Lower lobe of right lung (tissue), 2 donors: ENCODE results near the gene GAL3ST1. TPM values are rescaled to one million over a fixed set of nuclear protein-coding genes. Genes with fewer than 3 reads are reported as not detected.

ENCODE experiments used
- ATAC-seq, 2 donors: fragments of 200-7000 bp; cut with Tn5 transposase; one replicate each; pipeline ENCODE4 v1.9.1; 2020 to 2022; ENCODE audit warnings: mild to moderate bottlenecking in 2 of 2, moderate library complexity in 2 of 2
- DNase-seq: peaks from one replicate; pipeline ENCODE4 v3.0.0-alpha.2; 2020
- H3K27ac ChIP-seq: fragments of 200-600 bp; one replicate; pipeline ENCODE4 v1.8.0; 2022
- H3K27me3 ChIP-seq: fragments of 200-600 bp; one replicate; pipeline ENCODE4 v1.8.0; 2022; ENCODE audit warnings: low read depth
- H3K36me3 ChIP-seq: fragments of 200-600 bp; one replicate; pipeline ENCODE4 v1.8.0; 2022; ENCODE audit warnings: mild to moderate bottlenecking
- H3K4me1 ChIP-seq: fragments of 200-600 bp; one replicate; pipeline ENCODE4 v1.8.0; 2022
- H3K4me3 ChIP-seq: fragments of 200-600 bp; one replicate; pipeline ENCODE4 v1.8.0; 2022; ENCODE audit warnings: mild to moderate bottlenecking
- H3K9me3 ChIP-seq: fragments of 200-600 bp; one replicate; pipeline ENCODE4 v1.8.0; 2022
- CTCF ChIP-seq: fragments of 200-600 bp; IDR thresholded peaks from one replicate; pipeline ENCODE4 v1.8.0; 2022; ENCODE audit warnings: antibody characterized with exemption, mild to moderate bottlenecking
- intact Hi-C: fragments of 100-400 bp; cut with DNase I; formaldehyde crosslinking; loops from one replicate; pipeline ENCODE4 v1.11.0; 2022
- total RNA-seq: library from RNA; stranded (reverse); fragmentation: NEBNext Ultra II Directional; extraction: Animal tissue kit (Norgen Biotek cat#: 25700); gene quantifications from one replicate; pipeline ENCODE4 v1.2.1, GENCODE V29; 2021
- donor health status: DM: no; HTN: yes; CAD: no; lungs with severe emphysema.

The GAL3ST1 gene
- total RNA-seq, 1 donor from 2014 or later = 1.7 TPM

- peak overlapping the region; percentile 86 for H3K27ac ChIP-seq
- no peak for TF ChIP-seq CTCF
Measured at GRCh38 chr22:30607300-30607930, 33.0 kb upstream of the GAL3ST1 start.

GRCh38 chr22:30606455-30607299 is 32.2 kb upstream of the GAL3ST1 start, which contains the start of gene TCN2:
TSS of gene TCN2 (plus strand) at chr22:30607174. CDS start at chr22:30607332, 158 bp downstream.
- intact Hi-C loops = no loop called here

More at GRCh38 chr22:30607300-30607930, 33.0 kb upstream of the GAL3ST1 start:
- H3K4me1 ChIP-seq = peaks cover 43% of the 10 kb centered on the region
- ATAC-seq = no peak
- DNase-seq = no peak
- no peaks in the 10 kb centered on the region for H3K9me3 ChIP-seq
- H3K27me3 ChIP-seq = no peaks in the 10 kb centered on the region
- peaks cover 17% of the 10 kb centered on the region for H3K36me3 ChIP-seq
- H3K4me3 ChIP-seq = peak overlapping the region; percentile 79
- intact Hi-C loops = no loop called here

GRCh38 chr22:30605449-30606110 is 31.1 kb upstream of the GAL3ST1 start:
- intact Hi-C loops = no loop called here
- ATAC-seq (peak; percentile 58 to 71), DNase-seq (peak; percentile 70)
- H3K27me3 ChIP-seq = no peaks in the 10 kb centered on the region
- peaks cover 43% of the 10 kb centered on the region for H3K4me1 ChIP-seq
- no peaks in the 10 kb centered on the region for H3K9me3 ChIP-seq
- H3K36me3 ChIP-seq = peaks cover under 1% of the 10 kb centered on the region
- H3K4me3 ChIP-seq = peak overlapping the region; percentile 79
- peak; percentile 75 for TF ChIP-seq CTCF
- H3K27ac ChIP-seq = peak overlapping the region; percentile 86

More at GRCh38 chr22:30606455-30607299, 32.2 kb upstream of the GAL3ST1 start, which contains the start of gene TCN2:
- Histone ChIP-seq H3K9me3 (no peaks in the 10 kb centered on the region), H3K4me3 (peak within 1 kb of the TSS; percentile 79), H3K27me3 (no peaks in the 10 kb centered on the region), H3K4me1 (peaks cover 43% of the 10 kb centered on the region), H3K36me3 (peaks cover 11% of the 10 kb centered on the region), H3K27ac (peak within 1 kb of the TSS; percentile 86)
- no peak for TF ChIP-seq CTCF
- DNase-seq (peak; percentile 80), ATAC-seq (peak; percentile 76 to 78)

- peaks cover 39% of the 10 kb centered on the region for H3K4me1 ChIP-seq
- no peak for DNase-seq
- intact Hi-C loops = no loop called here
- ATAC-seq = no peak
- no peak overlapping the region for H3K27ac ChIP-seq
- no peak for TF ChIP-seq CTCF
- no peak overlapping the region for H3K4me3 ChIP-seq
- H3K36me3 ChIP-seq = no peaks in the 10 kb centered on the region
- H3K27me3 ChIP-seq = no peaks in the 10 kb centered on the region
- no peaks in the 10 kb centered on the region for H3K9me3 ChIP-seq
Measured at GRCh38 chr22:30604723-30605122, 30.3 kb upstream of the GAL3ST1 start.

GRCh38 chr22:30603801-30604200 is 29.3 kb upstream of the GAL3ST1 start:
- DNase-seq (no peak), ATAC-seq (no peak)
- intact Hi-C loops = no loop called here
- Histone ChIP-seq H3K4me3 (no peak overlapping the region), H3K9me3 (no peaks in the 10 kb centered on the region), H3K4me1 (peaks cover 32% of the 10 kb centered on the region), H3K27me3 (no peaks in the 10 kb centered on the region), H3K36me3 (no peaks in the 10 kb centered on the region), H3K27ac (no peak overlapping the region)
- TF ChIP-seq CTCF = no peak
